ENCODE measurements around the gene PPIF. TPM values are rescaled to one million over a fixed set of nuclear protein-coding genes. Genes with fewer than 3 reads are reported as not detected.

The PPIF gene
- total and polyA plus RNA-seq, 7 experiments from 2014 or later, result 8.7 to 192 (median 24.0) TPM

- H3K4me1 Mint-ChIP-seq, result peaks cover 0 to 11% (median 6%) of the 10 kb centered on the region in 7 donors
- intact Hi-C loops (cut with micrococcal nuclease), result loop anchor here (1.0 kb wide), 1 partner anchor 67 kb away; no protein-coding TSS in a partner anchor
- ChIA-PET CTCF (interaction anchor here (0.8 kb wide), 1 partner anchor 779 kb away, joined by 3 read pairs; no protein-coding TSS in a partner anchor), POLR2A (no interaction called here)
- H3K36me3 Mint-ChIP-seq, result no peaks in the 10 kb centered on the region
- no peak overlapping the region for H3K4me3 Mint-ChIP-seq
- peaks cover 0 to 2% (median 0%) of the 10 kb centered on the region in 11 donors for H3K9me3 Mint-ChIP-seq
- no peak overlapping the region for H3K27ac ChIP-seq (ENCODE audit: low read depth, low read length)
- no peaks in the 10 kb centered on the region for H3K36me3 ChIP-seq (ENCODE audit: control insufficient read depth in 2 of 3, insufficient read depth in 3 of 3, low read length in 3 of 3)
- H3K27ac Mint-ChIP-seq, result no peak overlapping the region
- H3K9me3 ChIP-seq (ENCODE audit: control insufficient read depth in 2 of 3, low read length in 3 of 3), result no peaks in the 10 kb centered on the region
- DNase-seq (peak in 6 of 9 donors; percentile 8 to 68 (median 16)), ATAC-seq (peak; percentile 63)
- H3K4me3 ChIP-seq (ENCODE audit: low read length), result no peak overlapping the region
- peaks cover 0 to 4% (median 0%) of the 10 kb centered on the region in 5 donors for H3K27me3 Mint-ChIP-seq
- no peaks in the 10 kb centered on the region for H3K27me3 ChIP-seq (ENCODE audit: control insufficient read depth in 2 of 2, insufficient read depth in 2 of 2, low read length in 2 of 2)
- no peaks in the 10 kb centered on the region for H3K4me1 ChIP-seq (ENCODE audit: control insufficient read depth in 2 of 2, insufficient read depth in 2 of 2, low read length in 2 of 2)
These were observed 53.1 kb downstream of the PPIF start for GRCh38 chr10:79400146-79401004.

- H3K9me3 Mint-ChIP-seq, result peaks cover 0 to 2% (median 0%) of the 10 kb centered on the region in 11 donors
- Histone ChIP-seq H3K36me3 (ENCODE audit: control insufficient read depth in 2 of 3, insufficient read depth in 3 of 3, low read length in 3 of 3) (no peaks in the 10 kb centered on the region), H3K9me3 (ENCODE audit: control insufficient read depth in 2 of 3, low read length in 3 of 3) (no peaks in the 10 kb centered on the region), H3K4me3 (ENCODE audit: low read length) (no peak overlapping the region), H3K4me1 (ENCODE audit: control insufficient read depth in 2 of 2, insufficient read depth in 2 of 2, low read length in 2 of 2) (no peaks in the 10 kb centered on the region), H3K27ac (ENCODE audit: low read depth, low read length) (no peak overlapping the region), H3K27me3 (ENCODE audit: control insufficient read depth in 2 of 2, insufficient read depth in 2 of 2, low read length in 2 of 2) (no peaks in the 10 kb centered on the region)
- DNase-seq (no peak), ATAC-seq (no peak)
- ChIA-PET POLR2A (no interaction called here), CTCF (no interaction called here)
- H3K27ac Mint-ChIP-seq, result no peak overlapping the region
- peaks cover 0 to 3% (median 0%) of the 10 kb centered on the region in 5 donors for H3K27me3 Mint-ChIP-seq
- H3K4me3 Mint-ChIP-seq, result no peak overlapping the region
- H3K36me3 Mint-ChIP-seq, result no peaks in the 10 kb centered on the region
- peaks cover 0 to 11% (median 6%) of the 10 kb centered on the region in 7 donors for H3K4me1 Mint-ChIP-seq
- intact Hi-C loops (cut with micrococcal nuclease), result no loop called here
These were observed 54.0 kb downstream of the PPIF start for GRCh38 chr10:79401015-79401921.

GRCh38 chr10:79402625-79402946 is 55.3 kb downstream of the PPIF start:
- peaks cover 0 to 3% (median 0%) of the 10 kb centered on the region in 5 donors for H3K27me3 Mint-ChIP-seq
- no peak overlapping the region for H3K4me3 Mint-ChIP-seq
- H3K36me3 Mint-ChIP-seq, result no peaks in the 10 kb centered on the region
- peaks cover 0 to 11% (median 6%) of the 10 kb centered on the region in 7 donors for H3K4me1 Mint-ChIP-seq
- H3K9me3 ChIP-seq (ENCODE audit: control insufficient read depth in 2 of 3, low read length in 3 of 3), result no peaks in the 10 kb centered on the region
- POLR2A ChIA-PET, result no interaction called here
- peaks cover 0 to 2% (median 0%) of the 10 kb centered on the region in 11 donors for H3K9me3 Mint-ChIP-seq
- no peaks in the 10 kb centered on the region for H3K36me3 ChIP-seq (ENCODE audit: control insufficient read depth in 2 of 3, insufficient read depth in 3 of 3, low read length in 3 of 3)
- H3K27ac ChIP-seq (ENCODE audit: low read depth, low read length), result no peak overlapping the region
- intact Hi-C loops (cut with micrococcal nuclease), result no loop called here
- ATAC-seq (no peak), DNase-seq (no peak)
- H3K27me3 ChIP-seq (ENCODE audit: control insufficient read depth in 2 of 2, insufficient read depth in 2 of 2, low read length in 2 of 2), result no peaks in the 10 kb centered on the region
- no peak overlapping the region for H3K27ac Mint-ChIP-seq
- H3K4me1 ChIP-seq (ENCODE audit: control insufficient read depth in 2 of 2, insufficient read depth in 2 of 2, low read length in 2 of 2), result no peaks in the 10 kb centered on the region
- CTCF ChIA-PET, result no interaction called here
- H3K4me3 ChIP-seq (ENCODE audit: low read length), result no peak overlapping the region

- H3K4me1 ChIP-seq (ENCODE audit: control insufficient read depth in 2 of 2, insufficient read depth in 2 of 2, low read length in 2 of 2), result no peaks in the 10 kb centered on the region
- ChIA-PET POLR2A (no interaction called here), CTCF (no interaction called here)
- no peak overlapping the region for H3K27ac Mint-ChIP-seq
- H3K27ac ChIP-seq (ENCODE audit: low read depth, low read length), result no peak overlapping the region
- H3K27me3 Mint-ChIP-seq, result peaks cover 0 to 3% (median 0%) of the 10 kb centered on the region in 5 donors
- DNase-seq (no peak), ATAC-seq (no peak)
- H3K4me3 Mint-ChIP-seq, result no peak overlapping the region
- no peaks in the 10 kb centered on the region for H3K27me3 ChIP-seq (ENCODE audit: control insufficient read depth in 2 of 2, insufficient read depth in 2 of 2, low read length in 2 of 2)
- H3K4me1 Mint-ChIP-seq, result peaks cover 0 to 11% (median 6%) of the 10 kb centered on the region in 7 donors
- H3K4me3 ChIP-seq (ENCODE audit: low read length), result no peak overlapping the region
- H3K36me3 Mint-ChIP-seq, result no peaks in the 10 kb centered on the region
- intact Hi-C loops (cut with micrococcal nuclease), result no loop called here
- H3K9me3 ChIP-seq (ENCODE audit: control insufficient read depth in 2 of 3, low read length in 3 of 3), result no peaks in the 10 kb centered on the region
- peaks cover 0 to 2% (median 0%) of the 10 kb centered on the region in 11 donors for H3K9me3 Mint-ChIP-seq
- no peaks in the 10 kb centered on the region for H3K36me3 ChIP-seq (ENCODE audit: control insufficient read depth in 2 of 3, insufficient read depth in 3 of 3, low read length in 3 of 3)
These were observed 55.7 kb downstream of the PPIF start for GRCh38 chr10:79402951-79403350.

- no peaks in the 10 kb centered on the region for H3K36me3 Mint-ChIP-seq
- Histone ChIP-seq H3K36me3 (ENCODE audit: control insufficient read depth in 2 of 3, insufficient read depth in 3 of 3, low read length in 3 of 3) (no peaks in the 10 kb centered on the region), H3K27ac (ENCODE audit: low read depth, low read length) (no peak overlapping the region), H3K27me3 (ENCODE audit: control insufficient read depth in 2 of 2, insufficient read depth in 2 of 2, low read length in 2 of 2) (no peaks in the 10 kb centered on the region), H3K9me3 (ENCODE audit: control insufficient read depth in 2 of 3, low read length in 3 of 3) (no peaks in the 10 kb centered on the region), H3K4me1 (ENCODE audit: control insufficient read depth in 2 of 2, insufficient read depth in 2 of 2, low read length in 2 of 2) (no peaks in the 10 kb centered on the region), H3K4me3 (ENCODE audit: low read length) (no peak overlapping the region)
- intact Hi-C loops (cut with micrococcal nuclease), result no loop called here
- DNase-seq (no peak), ATAC-seq (no peak)
- no peak overlapping the region for H3K27ac Mint-ChIP-seq
- H3K9me3 Mint-ChIP-seq, result peaks cover 0 to 2% (median 0%) of the 10 kb centered on the region in 11 donors
- peaks cover 0 to 3% (median 0%) of the 10 kb centered on the region in 5 donors for H3K27me3 Mint-ChIP-seq
- POLR2A ChIA-PET, result no interaction called here
- H3K4me3 Mint-ChIP-seq, result no peak overlapping the region
- CTCF ChIA-PET, result no interaction called here
- H3K4me1 Mint-ChIP-seq, result peaks cover 0 to 11% (median 6%) of the 10 kb centered on the region in 7 donors
These were observed 56.4 kb downstream of the PPIF start for GRCh38 chr10:79403441-79404230.

- no peak overlapping the region for H3K4me3 Mint-ChIP-seq
- ChIA-PET CTCF (no interaction called here), POLR2A (interaction anchor here (0.5 kb wide), 1 partner anchor 752 kb away, joined by 3 read pairs; no protein-coding TSS in a partner anchor)
- no peak overlapping the region for H3K27ac Mint-ChIP-seq
- no peaks in the 10 kb centered on the region for H3K27me3 ChIP-seq (ENCODE audit: control insufficient read depth in 2 of 2, insufficient read depth in 2 of 2, low read length in 2 of 2)
- no peaks in the 10 kb centered on the region for H3K36me3 Mint-ChIP-seq
- ATAC-seq (no peak), DNase-seq (no peak)
- no peak overlapping the region for H3K4me3 ChIP-seq (ENCODE audit: low read length)
- H3K27ac ChIP-seq (ENCODE audit: low read depth, low read length), result no peak overlapping the region
- H3K36me3 ChIP-seq (ENCODE audit: control insufficient read depth in 2 of 3, insufficient read depth in 3 of 3, low read length in 3 of 3), result no peaks in the 10 kb centered on the region
- intact Hi-C loops (cut with micrococcal nuclease), result no loop called here
- H3K9me3 ChIP-seq (ENCODE audit: control insufficient read depth in 2 of 3, low read length in 3 of 3), result no peaks in the 10 kb centered on the region
- peaks cover 0 to 2% (median 0%) of the 10 kb centered on the region in 11 donors for H3K9me3 Mint-ChIP-seq
- H3K4me1 Mint-ChIP-seq, result peaks cover 0 to 11% (median 6%) of the 10 kb centered on the region in 7 donors
- no peaks in the 10 kb centered on the region for H3K4me1 ChIP-seq (ENCODE audit: control insufficient read depth in 2 of 2, insufficient read depth in 2 of 2, low read length in 2 of 2)
- peaks cover 0 to 3% (median 0%) of the 10 kb centered on the region in 5 donors for H3K27me3 Mint-ChIP-seq
These were observed 57.0 kb downstream of the PPIF start for GRCh38 chr10:79404231-79404609.
